B cell (primary cell): ENCODE results near the gene CRYBG2. TPM values are rescaled to one million over a fixed set of nuclear protein-coding genes. Genes with fewer than 3 reads are reported as not detected.

ENCODE experiments used
- ATAC-seq: fragments of 200-7000 bp; cut with Tn5 transposase; one replicate; pipeline ENCODE4 v1.10.0; 2021; ENCODE audit warnings: low read depth, mild to moderate bottlenecking, moderate number of reproducible peaks, moderate library complexity
- CTCF ChIA-PET: fragments of 350-600 bp; sonication (Branson Sonifier 250); formaldehyde crosslinking; loops from one replicate; lab custom pipeline; 2021; ENCODE audit warnings: antibody characterized with exemption, inconsistent platforms; lab: Charles Lee
- POLR2A ChIA-PET: fragments of 350-600 bp; sonication (Branson Sonifier 250); formaldehyde crosslinking; loops from one replicate; lab custom pipeline; 2021; ENCODE audit warnings: antibody characterized with exemption; lab: Charles Lee
- DNase-seq: peaks from one replicate; pipeline ENCODE4 v3.0.0; 2013
- H2AFZ ChIP-seq: 2 replicates; pipeline ENCODE4 v1.6.1; 2012; ENCODE audit warnings: mild to moderate bottlenecking, low read depth, low read length; ENCODE audit not compliant: insufficient read depth, poor library complexity, severe bottlenecking
- H3K27ac ChIP-seq, 2 donors: 1 replicate in 1 of 2; 2 replicates in 1 of 2; pipeline ENCODE4 v1.5.1; 2012 to 2013; ENCODE audit warnings: low read length in 2 of 2, mild to moderate bottlenecking in 2 of 2, moderate library complexity in 1 of 2
- H3K27me3 ChIP-seq, 4 experiments: fragments of 200-600 bp in 1 of 4; sonication (generic) in 1 of 4; replicated peaks in 1 of 4; 1 replicate in 2 of 4; 2 replicates in 2 of 4; pipeline versions ENCODE4 v1.6.1 to v1.7.0; 2013 to 2016; ENCODE audit warnings: low read length in 3 of 4, mild to moderate bottlenecking in 2 of 4, mixed read lengths in 1 of 4, moderate library complexity in 1 of 4; ENCODE audit not compliant: insufficient read depth in 4 of 4, control insufficient read depth in 3 of 4; ENCODE audit errors: control extremely low read depth in 1 of 4
- H3K36me3 ChIP-seq, 2 experiments: replicated peaks in 1 of 2; 1 replicate in 1 of 2; 2 replicates in 1 of 2; pipeline versions ENCODE4 v1.6.1 to v1.7.1; 2013; ENCODE audit warnings: low read length in 1 of 2; ENCODE audit not compliant: insufficient read depth in 2 of 2, control insufficient read depth in 1 of 2; ENCODE audit errors: control extremely low read depth in 1 of 2, extremely low read depth in 1 of 2
- H3K4me1 ChIP-seq, 2 donors: fragments of 200-600 bp in 1 of 2; sonication (generic) in 1 of 2; 1 replicate in 1 of 2; 2 replicates in 1 of 2; pipeline versions ENCODE4 v1.5.1 to v1.6.1; 2013 to 2017; ENCODE audit warnings: low read length in 2 of 2; ENCODE audit not compliant: control insufficient read depth in 2 of 2, insufficient read depth in 2 of 2
- H3K4me2 ChIP-seq: replicated peaks from 2 replicates; pipeline ENCODE3; 2012; ENCODE audit warnings: mild to moderate bottlenecking, low read depth, low read length; ENCODE audit not compliant: poor library complexity, severe bottlenecking
- H3K4me3 ChIP-seq, 5 experiments: fragments of 200-600 bp in 1 of 5; sonication (generic) in 1 of 5; 1 replicate in 3 of 5; 2 replicates in 2 of 5; pipeline versions ENCODE4 v1.5.1 to v1.7.0; 2011 to 2016; ENCODE audit warnings: low read length in 4 of 5, mild to moderate bottlenecking in 4 of 5, low read depth in 2 of 5, control low read depth in 1 of 5, moderate library complexity in 1 of 5; ENCODE audit not compliant: insufficient read depth in 1 of 5; ENCODE audit errors: control extremely low read depth in 1 of 5, extremely low read depth in 1 of 5
- H3K79me2 ChIP-seq: fragments of 200-600 bp; sonication (generic); one replicate; pipeline ENCODE4 v1.6.0; 2016; ENCODE audit warnings: low read length; ENCODE audit not compliant: control insufficient read depth, insufficient read depth
- H3K9ac ChIP-seq: fragments of 200-600 bp; sonication (generic); 2 replicates; pipeline ENCODE4 v1.6.1; 2017; ENCODE audit warnings: mild to moderate bottlenecking, low read length, moderate library complexity
- H3K9me3 ChIP-seq, 3 donors: one replicate each; pipeline versions ENCODE4 v1.6.1 to v1.7.1; 2013; ENCODE audit warnings: low read length in 2 of 3; ENCODE audit not compliant: control insufficient read depth in 2 of 3, insufficient read depth in 1 of 3; ENCODE audit errors: control extremely low read depth in 1 of 3
- H4K20me1 ChIP-seq: 2 replicates; pipeline ENCODE4 v1.6.0; 2012; ENCODE audit warnings: mild to moderate bottlenecking, low read length; ENCODE audit not compliant: insufficient read depth, control insufficient read depth, poor library complexity, severe bottlenecking
- H3K27ac Mint-ChIP-seq: one replicate; pipeline ENCODE4 v1.8.0; 2021; ENCODE audit warnings: mixed read lengths
- H3K27me3 Mint-ChIP-seq: one replicate; pipeline ENCODE4 v1.8.0; 2021; ENCODE audit warnings: mixed read lengths
- H3K4me1 Mint-ChIP-seq: one replicate; pipeline ENCODE4 v1.8.0; 2021; ENCODE audit warnings: mixed read lengths
- H3K4me3 Mint-ChIP-seq: one replicate; pipeline ENCODE4 v1.8.0; 2021; ENCODE audit warnings: mixed read lengths
- H3K9me3 Mint-ChIP-seq: one replicate; pipeline ENCODE4 v1.8.0; 2022; ENCODE audit warnings: mixed read lengths; ENCODE audit not compliant: insufficient read depth
- CTCF ChIP-seq: fragments of 200-600 bp; IDR thresholded peaks from one replicate; pipeline ENCODE4 v1.8.0; 2022; ENCODE audit warnings: antibody characterized with exemption, mild to moderate bottlenecking
- EZH2 ChIP-seq: IDR thresholded peaks from 2 replicates; pipeline ENCODE4 v1.6.1; 2012; ENCODE audit warnings: borderline replicate concordance, low read depth, mild to moderate bottlenecking, moderate library complexity, low read length; ENCODE audit not compliant: insufficient read depth, poor library complexity, severe bottlenecking
- WGBS: methylation state at CpG from one replicate; pipeline ENCODE4 v1.1.5; 2013; ENCODE audit warnings: missing lambda C conversion rate; ENCODE audit not compliant: insufficient coverage; 5-methylcytosine and 5-hydroxymethylcytosine counted together
- intact Hi-C: fragments of 100-400 bp; cut with micrococcal nuclease; formaldehyde crosslinking; loops from one replicate; pipeline ENCODE4 v1.10.0; 2022
- polyA plus RNA-seq: library from polyadenylated mRNA; depleted of rRNA; stranded (reverse); fragments of >200 nt; gene quantifications from 2 replicates; pipeline ENCODE4 v1.2.3, GENCODE V29; 2012
- total RNA-seq, 2 donors: library from RNA; stranded (reverse); fragments of 120-200 nt in 1 of 2; gene quantifications; 1 replicate in 1 of 2; 2 replicates in 1 of 2; pipeline versions ENCODE4 v1.2.3 to v1.2.4, GENCODE V29; 2013 to 2022

Gene CRYBG2
- total and polyA plus RNA-seq, 2 donors (not counting 1 experiment from before 2014, with no cell fraction given), result 3.3 to 5.3 TPM

DNA sequence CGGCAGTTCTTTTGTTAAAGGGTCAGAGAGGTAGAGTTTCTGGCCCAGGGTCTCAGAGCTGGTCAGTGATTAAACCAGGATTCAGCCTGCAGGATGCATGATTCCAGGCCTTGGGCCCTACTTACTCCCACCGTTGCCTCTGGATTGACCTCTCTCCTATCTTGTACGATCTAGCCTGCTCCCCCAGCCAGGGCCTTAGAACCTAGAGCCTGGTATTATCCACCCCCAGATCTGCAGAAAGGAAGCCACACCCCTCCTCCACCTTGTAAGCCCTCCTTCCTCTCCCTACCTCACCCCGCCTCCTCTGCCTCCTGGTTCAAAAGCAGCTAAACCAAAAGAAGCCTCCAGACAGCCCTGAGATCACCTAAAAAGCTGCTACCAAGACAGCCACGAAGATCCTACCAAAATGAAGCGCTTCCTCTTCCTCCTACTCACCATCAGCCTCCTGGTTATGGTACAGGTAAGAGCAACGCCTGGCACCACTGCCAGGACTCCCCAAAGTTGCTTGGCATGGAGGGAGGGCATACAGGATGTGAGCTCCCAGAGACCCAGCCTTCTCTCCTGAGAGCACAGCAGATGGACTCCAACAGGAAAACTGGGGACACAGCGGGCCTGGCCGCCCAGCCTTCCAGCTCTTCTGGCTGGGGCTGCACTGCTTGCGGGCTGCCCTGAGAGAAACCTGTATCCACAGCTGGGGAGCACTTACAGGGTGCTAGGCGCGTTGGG lies 36.2 kb downstream of the CRYBG2 start, which contains the start of gene CD52:
Gene CD52 (plus strand): TSS at position 347 of the 726 bp plus-strand sequence. CDS start 60 bp downstream, at position 407.
- WGBS, result 2% methylated on average over 10 of the region's 12 CpGs
- H3K27me3 ChIP-seq, result no peaks in the 10 kb centered on the region
- H3K9ac ChIP-seq, result peak within 1 kb of the TSS; percentile 85
- ChIA-PET POLR2A (interaction anchor here (0.6 to 15.2 kb wide), 7 partner anchors 11 to 413 kb away, joined by 3 to 1239 read pairs (median 8); partner anchors contain the start of genes CEP85, SH3BGRL3 and UBXN11), CTCF (interaction anchor here (0.8 to 30.0 kb wide), 6 partner anchors 9 to 148 kb away, joined by 3 to 1400 read pairs (median 10); partner anchors contain the start of genes CEP85, SH3BGRL3 and ZNF593)
- Mint-ChIP-seq H3K27ac (peak within 1 kb of the TSS; percentile 97), H3K4me1 (peaks cover 80% of the 10 kb centered on the region), H3K9me3 (no peaks in the 10 kb centered on the region), H3K27me3 (no peaks in the 10 kb centered on the region), H3K4me3 (peak within 1 kb of the TSS; percentile 89)
- peaks cover 76% of the 10 kb centered on the region for H3K79me2 ChIP-seq
- peak within 1 kb of the TSS; percentile 73 for H3K4me2 ChIP-seq
- DNase-seq (peak; percentile 69), ATAC-seq (peak; percentile 63)
- H3K36me3 ChIP-seq, result peaks cover 0 to 39% of the 10 kb centered on the region in 2 experiments
- peak within 1 kb of the TSS; percentile 75 to 95 (median 93) for H3K4me3 ChIP-seq
- no peaks in the 10 kb centered on the region for H3K9me3 ChIP-seq
- TF ChIP-seq EZH2, result no peak
- TF ChIP-seq CTCF, result no peak
- intact Hi-C loops, result loop anchor here (1.0 to 10.0 kb wide), 4 partner anchors 11 to 155 kb away; partner anchors contain the start of genes DHDDS, HMGN2 and UBXN11
- peaks cover 47% of the 10 kb centered on the region for H4K20me1 ChIP-seq
- peak within 1 kb of the TSS; percentile 67 to 86 for H3K27ac ChIP-seq
- peaks cover 75 to 78% of the 10 kb centered on the region in 2 donors for H3K4me1 ChIP-seq
- no peak within 1 kb of the TSS for H2AFZ ChIP-seq
